ENCODE results near the gene ASXL3. TPM values are rescaled to one million over a fixed set of nuclear protein-coding genes. Genes with fewer than 3 reads are reported as not detected.
A peak's percentile ranks its signal among the peaks of the same experiment; 100 is the strongest.

The ASXL3 gene
- total RNA-seq, 1 donor from 2014 or later = 45.6 TPM

DNA sequence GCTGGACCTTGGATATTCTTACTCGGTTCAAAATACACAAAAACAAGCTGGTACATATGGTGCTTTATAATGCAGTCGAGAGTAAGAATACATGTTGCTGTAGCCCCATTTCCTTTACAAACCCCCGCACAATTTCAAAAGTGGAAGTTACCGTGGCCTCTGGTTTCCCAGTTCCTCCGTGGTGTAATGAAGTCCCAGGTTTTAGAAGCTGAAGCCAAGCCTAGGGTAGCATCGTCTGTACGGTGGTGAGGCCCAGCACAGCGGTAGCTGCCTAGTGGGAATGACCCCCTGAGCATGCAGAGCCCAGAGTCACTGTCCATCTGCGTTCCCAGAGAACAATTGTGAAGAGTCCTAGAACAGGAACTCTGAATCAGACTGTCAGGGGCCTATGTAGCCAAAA, 171.8 kb downstream of the ASXL3 start:
- DNase-seq = peak; percentile 25
- peaks cover 2% of the 10 kb centered on the region for H3K9me3 Mint-ChIP-seq (ENCODE audit: unreplicated experiment)
- H3K27ac Mint-ChIP-seq (ENCODE audit: unreplicated experiment) = no peak overlapping the region
- TF ChIP-seq, protein P1, sequence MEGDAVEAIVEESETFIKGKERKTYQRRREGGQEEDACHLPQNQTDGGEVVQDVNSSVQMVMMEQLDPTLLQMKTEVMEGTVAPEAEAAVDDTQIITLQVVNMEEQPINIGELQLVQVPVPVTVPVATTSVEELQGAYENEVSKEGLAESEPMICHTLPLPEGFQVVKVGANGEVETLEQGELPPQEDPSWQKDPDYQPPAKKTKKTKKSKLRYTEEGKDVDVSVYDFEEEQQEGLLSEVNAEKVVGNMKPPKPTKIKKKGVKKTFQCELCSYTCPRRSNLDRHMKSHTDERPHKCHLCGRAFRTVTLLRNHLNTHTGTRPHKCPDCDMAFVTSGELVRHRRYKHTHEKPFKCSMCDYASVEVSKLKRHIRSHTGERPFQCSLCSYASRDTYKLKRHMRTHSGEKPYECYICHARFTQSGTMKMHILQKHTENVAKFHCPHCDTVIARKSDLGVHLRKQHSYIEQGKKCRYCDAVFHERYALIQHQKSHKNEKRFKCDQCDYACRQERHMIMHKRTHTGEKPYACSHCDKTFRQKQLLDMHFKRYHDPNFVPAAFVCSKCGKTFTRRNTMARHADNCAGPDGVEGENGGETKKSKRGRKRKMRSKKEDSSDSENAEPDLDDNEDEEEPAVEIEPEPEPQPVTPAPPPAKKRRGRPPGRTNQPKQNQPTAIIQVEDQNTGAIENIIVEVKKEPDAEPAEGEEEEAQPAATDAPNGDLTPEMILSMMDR (IDR thresholded peaks at IDR 0.05; ENCODE audit: partially characterized antibody, unreplicated experiment) = no peak
- peaks cover 4% of the 10 kb centered on the region for H3K36me3 Mint-ChIP-seq (ENCODE audit: unreplicated experiment)
- no peak overlapping the region for H3K4me3 Mint-ChIP-seq (ENCODE audit: unreplicated experiment)
- H3K27me3 Mint-ChIP-seq (ENCODE audit: unreplicated experiment) = no peaks in the 10 kb centered on the region
- peaks cover 9% of the 10 kb centered on the region for H3K4me1 Mint-ChIP-seq (ENCODE audit: low read depth, unreplicated experiment)

DNA sequence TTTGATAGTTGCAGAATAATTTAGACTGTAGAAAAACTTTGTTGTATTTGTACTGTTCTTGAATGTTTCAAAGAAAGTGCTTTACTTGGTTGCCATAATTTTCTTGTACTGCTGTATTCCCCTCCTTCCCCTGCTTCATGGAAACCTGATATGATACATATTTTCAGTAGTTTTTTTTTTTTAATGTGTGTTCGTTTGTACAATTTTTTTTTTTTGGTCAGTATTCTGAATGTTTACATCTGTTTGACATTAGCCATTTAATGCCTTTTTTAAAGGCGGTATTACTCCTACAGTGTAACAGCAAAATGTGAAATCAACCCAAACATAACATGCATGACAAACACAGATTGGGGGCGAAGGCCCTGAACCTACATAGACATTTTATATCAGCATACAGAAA, 172.3 kb downstream of the ASXL3 start:
- Mint-ChIP-seq H3K36me3 (ENCODE audit: unreplicated experiment) (no peaks in the 10 kb centered on the region), H3K4me3 (ENCODE audit: unreplicated experiment) (no peak overlapping the region), H3K4me1 (ENCODE audit: low read depth, unreplicated experiment) (peaks cover 9% of the 10 kb centered on the region), H3K9me3 (ENCODE audit: unreplicated experiment) (no peaks in the 10 kb centered on the region), H3K27me3 (ENCODE audit: unreplicated experiment) (no peaks in the 10 kb centered on the region), H3K27ac (ENCODE audit: unreplicated experiment) (no peak overlapping the region)
- TF ChIP-seq, protein P1 (IDR thresholded peaks at IDR 0.05; ENCODE audit: partially characterized antibody, unreplicated experiment) = no peak
- no peak for DNase-seq

DNA sequence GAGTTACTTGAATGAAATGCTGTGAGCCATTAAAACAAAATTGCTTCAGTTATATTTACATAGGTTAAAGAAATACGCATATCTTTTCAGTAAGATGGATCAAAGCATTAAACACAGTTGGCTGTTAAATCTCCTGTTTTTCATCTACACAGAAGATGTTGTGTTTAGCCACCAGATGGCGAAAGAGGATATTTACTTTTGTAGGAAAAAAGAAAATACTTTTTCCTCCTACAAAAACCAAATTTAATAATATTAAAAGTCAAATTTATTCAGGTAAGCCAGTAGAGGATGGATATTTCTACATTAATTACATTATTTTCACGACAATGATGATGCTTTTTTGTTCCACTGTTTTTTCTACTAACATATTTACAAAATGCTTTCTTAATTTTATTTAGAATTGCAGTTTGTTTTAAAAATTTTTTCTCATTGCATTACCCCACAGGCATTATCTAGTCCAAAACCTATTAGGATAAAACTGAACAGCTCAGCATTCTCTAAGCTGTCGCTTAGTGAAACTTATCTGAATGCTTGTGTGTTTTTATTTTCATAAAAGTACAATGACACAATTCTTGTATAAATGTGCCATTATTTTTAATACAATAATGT, 173.7 kb downstream of the ASXL3 start:
- no peaks in the 10 kb centered on the region for H3K36me3 Mint-ChIP-seq (ENCODE audit: unreplicated experiment)
- no peak overlapping the region for H3K27ac Mint-ChIP-seq (ENCODE audit: unreplicated experiment)
- no peaks in the 10 kb centered on the region for H3K27me3 Mint-ChIP-seq (ENCODE audit: unreplicated experiment)
- no peak for DNase-seq
- peaks cover 2% of the 10 kb centered on the region for H3K9me3 Mint-ChIP-seq (ENCODE audit: unreplicated experiment)
- H3K4me3 Mint-ChIP-seq (ENCODE audit: unreplicated experiment) = no peak overlapping the region
- H3K4me1 Mint-ChIP-seq (ENCODE audit: low read depth, unreplicated experiment) = peaks cover 11% of the 10 kb centered on the region
- TF ChIP-seq, protein P1 (IDR thresholded peaks at IDR 0.05; ENCODE audit: partially characterized antibody, unreplicated experiment) = peak; percentile 55

DNA sequence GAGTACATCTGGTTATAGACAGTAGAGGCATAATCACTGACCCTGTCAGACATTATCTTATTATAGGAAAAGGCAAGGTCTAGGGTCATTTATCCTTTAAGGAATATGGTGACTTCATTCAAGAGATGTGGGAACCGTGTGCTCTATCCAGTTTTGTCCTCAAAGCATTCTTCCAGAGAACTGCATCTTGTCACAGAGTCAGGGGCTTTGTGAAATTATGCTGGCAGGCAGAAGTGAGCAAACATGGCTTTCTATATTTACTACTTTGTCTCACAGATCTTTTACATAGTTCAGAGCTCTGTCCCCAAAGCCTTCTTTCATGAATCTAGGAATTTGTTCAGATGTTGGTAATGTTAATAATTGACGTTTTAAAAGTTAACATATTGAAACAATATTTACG, 177.4 kb downstream of the ASXL3 start:
- Mint-ChIP-seq H3K9me3 (ENCODE audit: unreplicated experiment) (peaks cover 2% of the 10 kb centered on the region), H3K4me3 (ENCODE audit: unreplicated experiment) (no peak overlapping the region), H3K27me3 (ENCODE audit: unreplicated experiment) (no peaks in the 10 kb centered on the region), H3K4me1 (ENCODE audit: low read depth, unreplicated experiment) (peaks cover 16% of the 10 kb centered on the region), H3K27ac (ENCODE audit: unreplicated experiment) (no peak overlapping the region), H3K36me3 (ENCODE audit: unreplicated experiment) (no peaks in the 10 kb centered on the region)
- TF ChIP-seq, protein P1 (IDR thresholded peaks at IDR 0.05; ENCODE audit: partially characterized antibody, unreplicated experiment) = no peak
- DNase-seq = no peak

DNA sequence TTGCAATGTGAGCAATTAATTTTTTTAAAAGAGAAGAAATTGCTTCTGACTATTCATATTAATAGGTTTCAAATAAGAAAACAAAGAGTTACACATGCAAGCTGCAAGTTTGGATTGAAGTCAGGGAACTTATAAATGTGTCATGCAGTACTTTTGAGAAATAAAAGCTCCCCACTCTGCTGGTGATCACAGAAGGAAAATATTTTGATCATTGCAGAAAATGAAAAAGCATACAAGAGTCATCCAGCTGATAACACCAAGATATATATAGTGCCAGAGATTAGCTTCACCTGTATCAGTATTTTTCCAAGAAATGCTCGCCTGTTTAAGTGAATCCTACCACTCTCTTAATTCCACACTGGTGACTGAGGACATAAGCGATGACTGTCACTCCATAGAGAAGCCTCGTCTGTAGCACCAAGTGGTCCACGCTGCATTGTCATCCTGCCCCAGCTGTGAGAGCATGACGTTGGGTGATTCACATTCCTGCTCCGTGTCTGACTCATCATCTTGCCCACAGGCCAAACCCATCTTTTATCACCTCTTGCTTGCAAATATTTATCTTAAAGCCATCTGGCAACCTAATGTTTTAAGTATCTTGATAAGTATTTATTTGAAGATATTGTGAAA, 178.0 kb downstream of the ASXL3 start:
- Mint-ChIP-seq H3K9me3 (ENCODE audit: unreplicated experiment) (peaks cover 2% of the 10 kb centered on the region), H3K4me3 (ENCODE audit: unreplicated experiment) (no peak overlapping the region), H3K36me3 (ENCODE audit: unreplicated experiment) (no peaks in the 10 kb centered on the region), H3K27ac (ENCODE audit: unreplicated experiment) (peak overlapping the region; percentile 33), H3K27me3 (ENCODE audit: unreplicated experiment) (no peaks in the 10 kb centered on the region), H3K4me1 (ENCODE audit: low read depth, unreplicated experiment) (peaks cover 14% of the 10 kb centered on the region)
- TF ChIP-seq, protein P1 (IDR thresholded peaks at IDR 0.05; ENCODE audit: partially characterized antibody, unreplicated experiment) = no peak
- peak; percentile 39 for DNase-seq

All from glutamatergic neuron (in vitro differentiated cells).